ENCODE measurements around the gene GOLGA6L1. TPM values are rescaled to one million over a fixed set of nuclear protein-coding genes. Genes with fewer than 3 reads are reported as not detected.
"Not testable (repeated sequence)": the region's sequence is repeated elsewhere in the genome, so short reads cannot be mapped to it uniquely, and the experiment has no call there.

The GOLGA6L1 gene
- not detected for total RNA-seq

GRCh38 chr15:23136722-23137121 lies at the start of gene GOLGA6L1:
Gene GOLGA6L1 (minus strand): TSS chr15:23136822. CDS start chr15:23136731, 91 bp downstream.
- H3K4me1 ChIP-seq; DNase-seq; H3K27ac ChIP-seq; H3K36me3 ChIP-seq (replicated peaks in 1 of 2; ENCODE audit: insufficient read depth in 1 of 2, low read depth in 2 of 2); H3K27me3 ChIP-seq; H3K9me3 ChIP-seq; intact Hi-C loops (cut with DNase I); ATAC-seq; H3K4me3 ChIP-seq: not testable (repeated sequence)
- WGBS, 2 donors: no CpG with 5 or more reads among the region's 7 CpGs

- intact Hi-C loops (cut with DNase I); H3K27ac ChIP-seq; H3K9me3 ChIP-seq; DNase-seq; H3K4me1 ChIP-seq; H3K36me3 ChIP-seq (replicated peaks in 1 of 2; ENCODE audit: insufficient read depth in 1 of 2, low read depth in 2 of 2); H3K4me3 ChIP-seq; ATAC-seq; H3K27me3 ChIP-seq: not testable (repeated sequence)
- 79 to 86% methylated on average over 9 of the region's 11 CpGs for WGBS, 2 donors
Observed at GRCh38 chr15:23181201-23181600, 44.6 kb upstream of the GOLGA6L1 start.

- H3K4me1 ChIP-seq; H3K27ac ChIP-seq; intact Hi-C loops (cut with DNase I); H3K4me3 ChIP-seq; H3K36me3 ChIP-seq (replicated peaks in 1 of 2; ENCODE audit: insufficient read depth in 1 of 2, low read depth in 2 of 2); H3K9me3 ChIP-seq; H3K27me3 ChIP-seq; ATAC-seq: not testable (repeated sequence)
- 81 to 84% methylated on average over 16 of the region's 16 CpGs for WGBS, 2 donors
- peak in 1 of 4 donors; percentile 3 for DNase-seq
Observed at GRCh38 chr15:23180547-23180927, 43.9 kb upstream of the GOLGA6L1 start.

GRCh38 chr15:23179768-23180546 lies 43.3 kb upstream of the GOLGA6L1 start:
- H3K9me3 ChIP-seq; H3K27me3 ChIP-seq; H3K4me3 ChIP-seq; intact Hi-C loops (cut with DNase I); H3K36me3 ChIP-seq (replicated peaks in 1 of 2; ENCODE audit: insufficient read depth in 1 of 2, low read depth in 2 of 2); H3K27ac ChIP-seq; H3K4me1 ChIP-seq: not testable (repeated sequence)
- WGBS, 2 donors: 27 to 32% methylated on average over 20 to 21 of the region's 67 CpGs
- peak in 1 of 4 donors; percentile 4 for DNase-seq
- peak; percentile 21 for ATAC-seq

GRCh38 chr15:23176683-23177082 lies 40.1 kb upstream of the GOLGA6L1 start:
- H3K36me3 ChIP-seq (replicated peaks in 1 of 2; ENCODE audit: insufficient read depth in 1 of 2, low read depth in 2 of 2); H3K9me3 ChIP-seq; H3K27me3 ChIP-seq; ATAC-seq; intact Hi-C loops (cut with DNase I); H3K27ac ChIP-seq; H3K4me3 ChIP-seq; H3K4me1 ChIP-seq: not testable (repeated sequence)
- 89 to 90% methylated on average over 10 of the region's 20 CpGs for WGBS, 2 donors
- peak in 1 of 4 donors; percentile 2 for DNase-seq

GRCh38 chr15:23175606-23176005 lies 39.0 kb upstream of the GOLGA6L1 start:
- H3K27ac ChIP-seq; DNase-seq; H3K4me3 ChIP-seq; ATAC-seq; intact Hi-C loops (cut with DNase I); H3K9me3 ChIP-seq; H3K27me3 ChIP-seq; H3K4me1 ChIP-seq; H3K36me3 ChIP-seq (replicated peaks in 1 of 2; ENCODE audit: insufficient read depth in 1 of 2, low read depth in 2 of 2): not testable (repeated sequence)
- 90% methylated on average over 14 of the region's 19 CpGs; no CpG with 5 or more reads in 1 of the 2 donors for WGBS, 2 donors

GRCh38 chr15:23174609-23175140 lies 38.1 kb upstream of the GOLGA6L1 start:
- ATAC-seq; H3K27me3 ChIP-seq; DNase-seq; intact Hi-C loops (cut with DNase I); H3K27ac ChIP-seq; H3K4me3 ChIP-seq; H3K4me1 ChIP-seq; H3K36me3 ChIP-seq (replicated peaks in 1 of 2; ENCODE audit: insufficient read depth in 1 of 2, low read depth in 2 of 2); H3K9me3 ChIP-seq: not testable (repeated sequence)
- WGBS, 2 donors: 83 to 89% methylated on average over 3 to 4 of the region's 11 CpGs

GRCh38 chr15:23132787-23133186 lies 3.8 kb downstream of the GOLGA6L1 start:
- not testable (repeated sequence) for ATAC-seq

More at GRCh38 chr15:23132787-23133186, 3.8 kb downstream of the GOLGA6L1 start:
- H3K27ac ChIP-seq; DNase-seq; H3K9me3 ChIP-seq; H3K4me1 ChIP-seq; H3K27me3 ChIP-seq; H3K36me3 ChIP-seq (replicated peaks in 1 of 2; ENCODE audit: insufficient read depth in 1 of 2, low read depth in 2 of 2); H3K4me3 ChIP-seq; intact Hi-C loops (cut with DNase I): not testable (repeated sequence)
- 100% methylated on average over 1 of the region's 6 CpGs; no CpG with 5 or more reads in 1 of the 2 donors for WGBS, 2 donors
